HG03175 (cell line): ENCODE measurements around the gene PYGM.

ENCODE experiments used
- ATAC-seq: cut with Tn5 transposase; IDR thresholded peaks from one replicate; pipeline ENCODE4 v1.9.1; 2021; ENCODE audit warnings: mild to moderate bottlenecking, moderate library complexity; ENCODE audit not compliant: unreplicated experiment

Gene PYGM

DNA sequence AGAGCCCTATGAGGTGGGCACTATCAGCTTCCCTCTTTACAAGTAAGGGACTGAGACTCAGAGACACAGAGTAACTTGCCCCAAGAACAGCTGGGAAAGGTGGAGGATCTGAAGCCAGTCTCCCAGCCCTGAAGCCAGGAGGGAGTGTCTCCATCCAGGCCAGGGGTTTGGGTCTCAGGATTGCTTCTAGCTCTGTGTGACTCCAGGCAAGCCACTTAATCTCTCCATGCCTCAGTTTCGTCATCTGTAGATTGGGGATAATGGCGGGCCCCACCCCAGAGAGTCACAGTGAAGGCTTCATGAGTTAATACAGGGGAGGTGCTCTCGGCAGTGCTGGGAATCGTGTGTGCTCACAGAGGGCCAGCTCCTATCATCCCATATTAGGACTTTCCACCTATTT is 32.7 kb upstream of the PYGM start:
- no peak for ATAC-seq

DNA sequence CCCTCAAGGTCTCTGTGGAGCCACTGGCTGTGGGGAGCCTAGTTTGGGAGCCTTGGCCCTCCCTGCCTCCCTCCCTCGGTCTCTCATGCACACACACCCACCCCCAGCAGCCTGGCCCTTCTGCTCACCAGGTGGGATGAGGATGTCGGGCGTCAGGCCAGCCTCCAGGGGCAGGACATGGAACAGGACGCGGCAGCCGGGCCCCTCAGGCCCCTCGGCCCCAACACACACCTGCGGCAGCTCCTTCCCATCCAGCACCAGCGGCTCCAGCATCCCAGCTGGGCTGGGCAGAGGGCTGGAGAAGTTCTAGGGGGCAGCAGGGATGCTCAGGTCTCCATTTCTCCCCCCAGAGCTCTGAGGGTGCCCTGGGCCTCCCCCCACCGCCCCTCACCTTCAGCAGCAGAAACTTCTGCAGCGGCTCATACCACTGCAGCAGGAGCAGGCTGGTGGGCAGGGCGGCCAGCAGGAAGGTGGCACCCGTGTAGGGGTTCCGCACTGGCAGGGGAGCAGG is 32.1 kb upstream of the PYGM start:
- no peak for ATAC-seq

DNA sequence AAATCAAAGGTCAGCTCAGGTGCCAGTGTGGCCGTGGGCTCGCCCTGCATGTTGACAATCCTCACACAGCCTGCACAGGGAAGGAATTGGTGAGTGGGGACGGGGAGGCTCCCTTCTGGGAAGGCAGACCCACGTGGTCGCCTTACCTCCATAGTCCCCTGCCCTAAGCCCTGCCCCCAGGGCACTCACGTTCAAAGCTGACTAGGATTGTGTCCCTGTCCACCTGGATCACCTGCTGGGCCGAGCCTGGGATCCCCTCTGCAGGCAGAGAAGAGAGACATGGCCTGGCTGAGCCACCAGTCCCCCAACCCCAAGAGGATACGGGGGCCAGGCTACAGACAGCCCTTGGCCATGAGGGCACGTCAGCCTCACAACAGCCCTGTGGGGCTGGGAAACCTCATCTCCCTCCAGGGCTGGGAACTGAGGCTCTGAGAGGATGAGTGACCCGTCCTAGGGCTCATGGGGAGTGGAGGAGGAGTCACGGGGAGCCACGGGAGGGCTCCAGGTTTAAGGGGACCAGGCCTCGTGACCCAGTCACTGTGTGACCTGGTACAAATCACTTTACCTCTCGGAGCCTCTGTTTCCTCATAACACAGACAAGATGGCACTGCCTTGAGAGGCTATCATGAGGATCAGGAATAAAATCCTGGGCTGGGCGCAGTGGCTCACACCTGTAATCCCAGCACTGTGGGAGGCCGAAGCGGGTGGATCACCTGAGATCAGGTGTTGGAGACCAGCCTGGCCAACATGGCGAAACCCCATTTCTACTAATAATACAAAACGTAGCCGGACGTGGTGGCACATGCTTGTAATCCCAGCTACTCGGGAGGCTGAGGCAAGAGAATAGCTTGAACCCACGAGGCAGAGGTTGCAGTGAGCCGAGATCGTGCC is 30.7 kb upstream of the PYGM start:
- ATAC-seq = no peak

DNA sequence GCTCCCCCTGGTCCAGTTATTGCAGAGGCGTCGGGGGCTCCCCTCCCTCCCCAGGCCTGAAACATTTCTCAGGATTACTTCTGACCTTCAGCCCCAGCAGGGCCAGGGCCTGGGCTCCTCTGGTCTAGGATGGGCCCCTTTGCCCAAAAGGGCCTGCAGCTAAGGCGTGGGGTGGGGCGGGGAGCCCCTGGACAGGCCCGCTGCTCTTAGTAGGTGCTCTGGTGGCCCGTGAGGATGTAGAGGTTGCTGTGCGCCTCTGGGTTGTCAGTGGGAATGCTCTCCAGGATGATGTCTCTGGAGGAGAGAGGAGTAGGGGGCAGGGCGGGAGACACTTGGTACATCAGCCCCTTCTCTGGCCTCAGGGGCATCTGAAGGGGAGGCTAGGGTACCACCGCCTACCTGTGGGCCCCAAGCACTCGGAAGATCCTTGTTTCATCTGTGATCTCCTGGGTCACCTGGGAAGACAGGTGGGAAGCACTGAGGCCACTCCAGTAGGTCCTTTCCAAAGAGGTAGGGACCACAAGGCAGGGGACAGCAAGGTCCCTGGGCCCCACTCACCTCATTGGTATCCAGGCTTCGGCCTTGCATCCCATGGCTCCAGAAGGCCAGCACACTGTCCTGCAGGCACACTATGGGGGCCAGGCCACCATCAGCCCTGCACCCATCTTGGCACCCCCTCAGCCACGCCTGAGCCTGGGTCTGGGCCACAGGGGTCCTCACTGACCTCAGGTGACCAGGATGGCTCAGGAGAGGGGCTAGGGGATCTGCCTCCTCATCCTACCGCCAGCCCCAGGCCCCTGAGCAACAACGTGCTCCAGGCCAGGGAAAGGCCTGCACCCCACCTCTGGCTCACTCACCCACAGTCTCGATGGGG is 29.8 kb upstream of the PYGM start:
- no peak for ATAC-seq

DNA sequence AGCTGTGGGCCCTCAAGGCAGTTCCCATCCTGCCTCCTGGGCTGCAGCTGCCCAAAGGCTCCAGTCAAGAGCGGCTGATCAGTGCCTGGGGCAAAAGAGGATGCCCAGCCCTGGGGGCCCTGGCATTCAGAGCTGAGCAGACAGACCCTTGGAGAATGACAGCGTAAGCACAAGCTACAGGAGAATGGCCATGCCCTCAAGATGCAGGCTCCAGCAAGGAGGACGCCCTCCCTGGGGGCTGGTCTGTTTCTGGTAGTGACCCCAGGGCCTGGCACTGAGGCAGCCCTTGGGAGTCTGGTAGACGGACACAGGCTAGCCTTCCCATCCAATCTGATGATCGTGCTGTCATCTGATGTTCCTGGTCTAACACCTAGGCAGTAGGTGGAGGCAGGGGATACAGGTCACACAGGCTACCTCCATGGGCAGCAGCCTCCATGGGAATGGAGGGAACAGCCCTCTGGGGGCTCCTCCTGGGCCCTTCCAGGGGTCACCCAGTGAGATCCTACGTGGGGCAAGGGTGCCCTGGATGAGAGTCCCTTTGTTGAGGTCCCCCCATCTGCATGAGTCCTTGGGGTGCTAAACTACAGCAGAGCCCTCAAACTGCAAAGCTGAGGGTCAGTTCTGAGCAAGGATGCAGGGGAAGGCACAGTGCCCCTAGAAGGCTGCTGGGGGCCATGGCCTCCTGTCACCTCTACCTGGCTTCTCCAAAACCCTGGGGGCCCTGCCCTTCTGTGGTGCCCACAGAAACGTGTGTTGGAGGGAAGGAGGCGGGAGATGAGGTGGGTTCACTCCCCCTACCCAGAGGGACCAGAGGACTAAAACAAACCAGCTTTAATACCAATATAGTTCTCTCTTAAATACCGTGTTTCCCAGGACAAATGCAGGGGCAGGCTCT is 28.8 kb upstream of the PYGM start:
- no peak for ATAC-seq

DNA sequence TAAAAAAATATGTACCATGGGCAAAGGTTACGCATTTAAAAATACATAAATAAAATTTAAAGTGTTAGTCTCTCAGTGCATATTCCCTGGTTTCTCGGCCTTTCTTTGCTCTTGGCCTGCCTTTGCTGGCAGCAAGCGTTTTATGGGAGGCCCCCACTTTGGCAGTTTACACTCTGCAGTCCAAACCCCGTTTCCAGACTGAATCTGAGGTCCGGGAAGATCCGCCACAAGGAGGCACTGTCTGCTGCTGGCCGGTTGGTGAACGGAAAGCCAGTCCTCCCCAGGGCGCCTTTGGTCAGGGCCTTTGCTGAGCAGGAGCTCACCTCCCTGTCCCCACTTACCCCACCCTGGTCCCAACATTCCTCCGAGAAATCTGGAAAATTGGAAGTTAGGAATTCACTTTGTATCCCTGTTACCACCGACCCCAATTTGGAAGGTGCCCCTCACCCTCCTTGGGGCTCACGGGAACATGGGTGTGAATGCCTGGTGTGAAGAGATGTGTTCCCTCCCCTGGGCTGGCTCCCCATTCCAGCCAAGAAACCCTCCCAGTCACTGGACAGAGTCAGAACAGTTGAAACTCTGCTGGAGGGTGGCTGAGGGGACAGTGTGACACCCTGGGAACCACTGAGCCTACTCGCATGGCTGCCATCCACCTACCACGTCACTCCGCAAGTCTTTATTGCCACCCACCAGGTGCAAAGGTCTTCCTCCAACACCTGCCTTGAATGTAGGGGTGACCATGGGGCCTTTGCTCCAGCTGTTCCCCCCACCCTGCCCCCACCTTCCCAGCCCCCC is 27.9 kb upstream of the PYGM start:
- no peak for ATAC-seq

DNA sequence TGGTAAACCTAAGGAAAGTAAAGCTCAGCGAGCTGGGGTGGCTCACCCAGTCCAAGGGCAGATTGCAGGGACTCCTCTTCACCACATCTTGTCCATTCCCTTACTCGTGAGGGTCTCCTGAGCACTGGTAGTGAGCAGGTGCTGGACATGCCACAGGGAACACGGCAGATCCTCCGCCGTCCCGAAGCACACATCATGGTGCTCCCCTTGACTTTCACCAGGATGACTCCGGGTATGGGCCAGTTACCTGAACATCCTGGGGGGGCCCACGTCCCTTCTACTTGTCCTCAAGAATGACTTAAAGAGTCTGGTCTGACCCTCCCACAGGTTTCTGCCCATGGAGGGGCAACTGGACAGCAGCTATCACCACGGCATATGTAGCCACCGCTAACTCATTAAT is 26.5 kb upstream of the PYGM start:
- ATAC-seq = no peak

DNA sequence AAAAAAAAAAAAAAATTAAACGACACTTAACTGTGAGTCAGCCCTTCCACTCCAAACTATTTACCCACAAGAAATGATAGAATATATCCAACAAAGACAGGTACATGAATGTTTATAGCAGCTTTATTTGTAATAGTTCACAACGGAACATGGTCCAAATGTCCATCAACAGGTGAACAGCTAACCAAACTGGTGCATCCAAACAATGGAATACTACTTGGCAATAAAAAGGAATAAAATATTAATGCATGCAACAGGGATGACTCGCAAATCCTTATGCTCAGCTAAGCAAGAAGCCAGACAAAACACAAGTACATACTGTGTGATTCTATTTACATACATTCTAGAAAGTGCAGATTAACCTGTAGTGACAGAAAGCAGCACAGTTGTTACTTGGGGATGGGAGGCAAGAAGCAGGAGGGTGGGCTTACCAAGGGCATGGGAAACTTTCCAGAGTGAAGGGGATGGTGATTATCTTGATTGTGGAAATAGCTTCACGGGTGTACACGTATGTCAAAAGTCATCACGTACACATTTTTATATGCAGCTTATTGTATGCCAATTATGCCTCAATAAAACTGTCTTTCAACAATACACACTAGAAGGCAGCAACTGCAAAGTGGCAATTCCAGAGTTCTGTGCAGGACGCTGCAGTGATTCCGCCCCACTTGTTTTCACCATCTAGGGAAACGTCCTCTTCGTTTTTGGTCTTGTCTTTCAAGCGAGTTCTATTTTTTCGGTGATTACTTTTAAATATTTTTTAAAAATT is 25.2 kb upstream of the PYGM start:
- ATAC-seq = no peak

DNA sequence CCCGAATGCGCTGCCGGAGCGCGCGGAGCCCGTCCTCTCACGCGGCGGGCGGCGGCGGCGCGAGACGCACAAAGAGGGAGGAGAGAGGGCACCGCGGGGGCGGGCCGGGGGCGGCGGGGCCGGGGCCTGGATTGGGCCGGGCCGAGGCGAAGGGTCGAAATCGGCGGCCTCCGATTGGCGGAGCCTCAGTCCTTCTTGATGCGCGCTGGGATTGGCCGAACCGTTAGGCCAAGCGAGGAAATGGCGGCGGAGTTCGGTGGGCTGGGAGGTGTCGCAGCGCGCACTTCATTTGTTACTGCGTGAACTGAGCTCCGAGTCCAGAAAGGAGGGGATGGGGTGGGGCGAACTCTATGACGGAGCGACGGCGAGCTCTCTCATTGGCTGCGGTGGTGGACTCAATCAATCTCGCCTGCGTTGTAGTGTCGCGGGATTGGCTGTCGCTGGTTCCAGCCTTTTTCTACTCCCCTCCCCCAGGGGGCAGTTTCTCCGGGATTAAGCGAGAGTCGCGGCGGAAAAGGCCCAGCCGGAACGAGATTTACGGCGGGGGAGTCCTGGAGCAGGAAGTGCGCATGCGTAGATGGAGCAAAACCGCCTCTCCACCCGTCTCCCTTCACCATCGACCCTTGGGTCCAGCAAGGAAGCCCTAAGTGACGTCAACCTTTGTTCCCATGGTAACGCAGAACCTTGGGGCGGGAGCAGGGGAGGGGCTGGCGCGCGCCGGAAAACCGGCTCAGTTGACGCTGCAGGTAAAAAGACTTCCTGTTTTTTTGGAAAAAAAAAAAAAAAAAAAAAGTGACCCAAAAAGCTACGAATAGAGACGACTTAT is 18.9 kb upstream of the PYGM start, which contains the start of gene SF1:
TSS of gene SF1 (minus strand) at position 70 of the 826 bp plus-strand sequence. CDS start 150 bp downstream, outside the sequence.
- peak; percentile 84 for ATAC-seq

DNA sequence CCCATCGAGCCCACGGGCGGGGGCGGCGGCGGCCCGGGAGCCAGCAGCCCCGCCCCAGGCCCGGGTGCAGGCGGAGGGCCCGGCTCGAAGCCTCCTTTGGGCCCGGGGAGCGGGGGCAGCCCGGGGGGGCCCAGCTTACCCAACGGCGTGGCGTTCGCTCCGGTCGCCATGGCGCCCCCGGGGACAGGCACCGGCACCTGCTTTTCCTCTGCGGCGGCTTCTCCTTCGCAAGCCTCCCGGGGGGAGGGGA is 18.4 kb upstream of the PYGM start:
- ATAC-seq = peak; percentile 11

DNA sequence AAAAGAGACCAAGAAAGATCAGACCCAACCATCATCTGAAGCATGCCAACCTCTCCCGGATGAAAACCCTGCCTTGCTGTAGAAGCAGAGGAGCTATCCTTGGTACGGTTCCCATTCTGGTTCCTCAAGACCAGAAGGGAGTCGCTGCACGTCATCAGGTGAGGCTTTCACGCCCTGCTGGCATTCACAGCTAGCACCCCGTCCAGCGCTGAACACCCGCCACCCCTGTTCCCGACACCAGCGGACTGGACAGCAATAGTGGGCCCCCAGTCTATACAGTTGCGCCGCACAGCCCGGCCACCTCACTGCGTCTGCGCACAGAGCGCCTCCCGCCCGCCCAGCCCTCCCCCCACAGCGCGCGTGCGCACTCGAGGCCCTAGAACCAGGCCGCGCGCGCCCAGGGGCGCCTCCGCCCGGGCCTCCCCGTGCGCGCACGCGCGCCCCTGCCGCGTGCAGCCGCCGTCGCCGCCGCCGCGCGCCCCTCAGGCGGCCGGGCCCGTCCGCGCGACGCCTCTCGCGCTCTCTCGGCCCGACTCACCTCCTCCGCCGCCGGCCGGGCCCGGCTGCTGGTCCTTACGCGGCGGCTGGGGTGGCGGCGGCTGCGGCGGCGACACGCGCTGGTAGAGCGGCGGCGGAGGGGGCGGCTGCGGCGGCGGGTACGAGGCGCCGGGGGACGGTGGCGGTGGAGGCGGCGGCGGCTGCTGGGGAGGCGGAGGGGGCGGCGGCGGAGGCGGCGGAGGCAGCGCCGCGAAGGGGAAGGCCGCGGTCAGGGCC is 17.9 kb upstream of the PYGM start:
- no peak for ATAC-seq

DNA sequence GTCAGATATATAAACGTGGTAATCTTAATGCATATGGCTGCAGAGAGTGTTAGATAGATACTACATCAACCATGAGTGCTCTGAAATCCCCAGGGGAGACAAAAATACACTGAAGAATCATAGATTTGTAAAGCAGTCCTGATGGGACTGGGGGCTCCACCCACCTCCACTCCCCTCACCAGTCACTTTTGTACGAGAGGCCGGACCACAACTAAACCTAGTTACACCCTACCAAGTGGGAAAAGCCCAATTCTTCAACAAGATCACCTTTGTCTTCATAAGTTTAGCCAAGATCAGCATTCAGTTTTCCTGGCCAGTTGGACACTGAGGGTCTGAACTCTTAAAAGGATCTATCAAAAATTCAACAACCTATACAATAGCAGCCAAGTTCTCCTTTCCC is 17.1 kb upstream of the PYGM start:
- ATAC-seq = no peak

DNA sequence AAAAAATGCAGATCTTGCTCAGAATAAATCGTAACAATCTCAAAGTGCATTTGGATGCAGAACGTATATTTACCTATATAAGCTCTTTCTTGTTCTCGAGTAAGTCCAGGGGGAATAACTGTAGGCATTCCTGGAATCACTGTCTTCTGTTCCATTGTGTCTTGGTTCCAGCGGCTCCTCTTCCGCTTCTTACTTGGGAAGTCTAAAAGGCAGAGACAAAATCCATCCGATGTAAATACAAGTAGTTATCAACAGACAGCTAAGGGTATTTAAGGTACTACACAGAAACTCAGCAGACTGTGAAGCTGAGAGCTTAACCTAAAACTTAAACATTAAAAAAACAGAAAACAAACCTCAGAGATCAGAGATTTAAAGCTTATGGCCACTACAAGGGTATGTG is 16.7 kb upstream of the PYGM start:
- no peak for ATAC-seq

DNA sequence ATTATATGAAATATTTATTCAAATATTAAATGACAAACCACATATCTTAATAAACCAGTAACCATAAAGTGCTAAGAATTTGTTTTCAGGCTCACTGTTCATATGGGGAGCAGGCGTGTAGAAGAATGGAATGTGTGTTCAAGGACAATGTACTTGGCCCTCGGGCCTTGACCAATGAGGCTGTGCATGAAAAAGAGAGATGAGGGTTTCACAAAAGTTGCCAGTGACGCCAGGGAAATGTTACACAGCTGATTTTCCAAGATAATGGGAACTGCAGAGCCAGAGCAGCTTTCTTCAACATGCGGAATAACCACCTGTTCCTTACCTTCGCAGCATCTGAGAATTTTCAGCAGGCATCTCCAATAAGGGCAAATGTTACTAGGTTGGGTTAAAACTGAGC is 14.4 kb upstream of the PYGM start:
- ATAC-seq = no peak

DNA sequence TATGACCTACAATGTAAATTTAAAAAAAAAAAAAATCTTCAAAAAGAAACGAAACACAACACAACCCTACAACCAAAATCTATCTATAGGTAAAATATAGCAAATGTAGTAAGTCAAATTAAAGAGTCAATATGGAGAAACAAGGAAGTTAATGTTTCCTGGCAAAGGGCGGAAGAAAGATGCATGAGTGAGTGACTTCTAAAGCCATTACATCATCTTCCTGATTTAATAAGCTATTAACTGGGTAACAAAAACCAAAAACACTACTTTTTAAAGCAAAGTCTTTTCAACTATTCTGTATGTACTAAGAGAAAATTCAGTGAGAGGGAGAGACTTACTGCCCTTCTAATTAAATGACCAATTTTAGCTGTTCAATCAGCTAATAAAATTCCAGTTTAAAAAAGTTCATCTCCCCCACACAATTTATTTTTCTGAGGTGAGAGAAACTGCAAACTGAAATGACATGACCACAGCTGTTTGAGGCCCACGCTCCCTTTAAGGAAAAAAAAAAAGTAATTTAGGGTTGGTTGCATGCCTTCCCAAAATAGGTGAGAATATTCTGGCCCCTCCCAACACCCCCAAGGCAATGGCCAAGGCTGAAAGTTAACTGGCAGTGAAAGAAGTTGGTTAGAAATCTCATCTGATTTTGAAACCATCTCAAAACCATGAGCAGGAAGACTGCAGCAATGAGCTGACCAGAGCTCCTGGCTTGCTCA is 12.7 kb upstream of the PYGM start:
- no peak for ATAC-seq

DNA sequence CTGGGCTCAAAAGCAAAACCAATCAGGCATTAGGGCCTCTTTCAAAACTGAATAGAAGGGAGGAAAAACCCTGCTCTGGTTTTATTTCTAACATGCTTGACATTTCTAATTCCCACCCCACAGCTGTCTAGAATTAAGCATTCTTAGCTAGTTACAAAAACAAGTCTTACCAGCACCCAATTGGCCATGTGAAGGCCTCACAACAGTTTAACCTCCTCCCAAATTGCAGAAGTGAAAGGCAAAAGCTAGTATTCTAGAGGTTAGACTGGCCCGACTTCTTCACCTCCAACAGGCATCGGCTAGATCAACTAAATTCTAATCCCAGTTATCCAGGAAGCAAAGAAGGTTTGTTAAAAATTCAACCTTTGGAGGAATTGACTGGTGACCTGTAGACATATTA is 12.1 kb upstream of the PYGM start:
- peak; percentile 48 for ATAC-seq

DNA sequence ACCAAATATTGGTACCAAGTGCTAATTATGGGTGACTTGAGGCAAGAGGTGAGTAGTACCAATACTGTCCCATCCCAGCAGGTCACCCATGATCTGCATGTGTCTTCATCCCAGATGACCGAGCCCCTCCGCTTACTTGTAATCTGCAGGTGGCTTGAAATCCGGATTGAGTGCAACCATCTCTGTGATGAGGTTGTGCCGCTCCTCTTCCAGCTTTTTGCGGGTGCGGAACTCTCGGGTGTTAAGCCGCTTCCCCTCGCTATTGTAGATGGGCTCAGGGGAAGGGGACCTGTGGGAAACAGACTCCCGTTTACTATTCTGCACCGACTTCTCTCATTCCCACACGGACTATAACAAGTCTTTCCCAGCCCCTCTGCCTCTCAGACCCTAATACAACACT is 10.3 kb upstream of the PYGM start:
- ATAC-seq = no peak
